ENCODE measurements around the gene TCF15.

The TCF15 gene

DNA sequence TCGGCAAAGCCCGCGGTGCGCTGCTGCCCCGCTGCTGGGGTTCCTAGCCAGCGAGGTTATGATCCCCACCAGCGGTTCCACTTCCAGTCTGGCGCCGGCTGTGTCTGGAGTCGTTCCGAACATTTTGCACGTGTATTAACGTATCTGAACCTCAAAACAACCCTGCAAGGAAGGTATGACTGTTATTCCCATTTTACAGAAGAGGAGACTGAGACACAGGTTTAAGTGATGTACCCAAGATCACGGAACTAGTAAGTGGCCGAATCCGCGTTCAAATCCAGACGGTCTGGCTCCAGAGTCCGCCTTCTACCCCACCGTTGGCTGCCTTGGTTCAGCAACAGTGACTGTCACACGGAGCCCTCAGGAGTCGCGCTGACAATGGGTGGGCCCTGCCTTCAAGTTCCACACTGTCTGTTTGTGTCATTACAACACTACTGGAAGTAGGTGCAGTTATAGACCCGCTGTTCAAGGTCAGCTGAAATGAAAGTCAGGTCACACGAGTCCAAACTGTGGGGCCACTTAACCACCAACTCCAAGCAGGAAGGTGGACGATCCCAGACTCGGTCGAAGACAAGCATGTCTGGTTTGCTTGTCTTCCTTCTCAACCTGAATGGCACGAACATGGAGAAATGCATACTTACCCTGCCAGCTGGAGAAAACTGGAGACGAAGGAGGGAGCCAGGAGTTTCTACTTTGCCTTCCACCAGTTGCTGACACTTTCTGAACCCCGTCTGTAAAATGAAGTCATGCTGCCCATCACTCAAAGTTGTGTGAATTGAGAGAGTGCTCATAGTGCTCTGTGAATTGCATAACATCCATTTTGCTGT lies 43.7 kb upstream of the TCF15 start:
- no peak for DNase-seq
- H3K4me3 ChIP-seq (ENCODE audit: low read depth, low read length) = peak overlapping the region; percentile 86
- TF ChIP-seq, protein P1, sequence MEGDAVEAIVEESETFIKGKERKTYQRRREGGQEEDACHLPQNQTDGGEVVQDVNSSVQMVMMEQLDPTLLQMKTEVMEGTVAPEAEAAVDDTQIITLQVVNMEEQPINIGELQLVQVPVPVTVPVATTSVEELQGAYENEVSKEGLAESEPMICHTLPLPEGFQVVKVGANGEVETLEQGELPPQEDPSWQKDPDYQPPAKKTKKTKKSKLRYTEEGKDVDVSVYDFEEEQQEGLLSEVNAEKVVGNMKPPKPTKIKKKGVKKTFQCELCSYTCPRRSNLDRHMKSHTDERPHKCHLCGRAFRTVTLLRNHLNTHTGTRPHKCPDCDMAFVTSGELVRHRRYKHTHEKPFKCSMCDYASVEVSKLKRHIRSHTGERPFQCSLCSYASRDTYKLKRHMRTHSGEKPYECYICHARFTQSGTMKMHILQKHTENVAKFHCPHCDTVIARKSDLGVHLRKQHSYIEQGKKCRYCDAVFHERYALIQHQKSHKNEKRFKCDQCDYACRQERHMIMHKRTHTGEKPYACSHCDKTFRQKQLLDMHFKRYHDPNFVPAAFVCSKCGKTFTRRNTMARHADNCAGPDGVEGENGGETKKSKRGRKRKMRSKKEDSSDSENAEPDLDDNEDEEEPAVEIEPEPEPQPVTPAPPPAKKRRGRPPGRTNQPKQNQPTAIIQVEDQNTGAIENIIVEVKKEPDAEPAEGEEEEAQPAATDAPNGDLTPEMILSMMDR (IDR thresholded peaks at IDR 0.05; ENCODE audit: low read depth, low read length, missing control alignments) = no peak
- peaks cover 13% of the 10 kb centered on the region for H3K36me3 ChIP-seq (replicated peaks)
- H3K27me3 ChIP-seq (replicated peaks) = no peaks in the 10 kb centered on the region
- peak overlapping the region; percentile 97 for H3K27ac ChIP-seq
- in situ Hi-C loops (cut with HindIII; ENCODE audit: low pct_ligation_motif_present, low sequenced_read_pairs) = no loop called here

- Histone ChIP-seq H3K27me3 (replicated peaks) (no peaks in the 10 kb centered on the region), H3K4me3 (ENCODE audit: low read depth, low read length) (peak within 1 kb of the TSS; percentile 86), H3K36me3 (replicated peaks) (peaks cover 20% of the 10 kb centered on the region), H3K27ac (peak within 1 kb of the TSS; percentile 97)
- DNase-seq = peak; percentile 80
- TF ChIP-seq, protein P1 (IDR thresholded peaks at IDR 0.05; ENCODE audit: low read depth, low read length, missing control alignments) = peak; percentile 39
- in situ Hi-C loops (cut with HindIII; ENCODE audit: low pct_ligation_motif_present, low sequenced_read_pairs) = no loop called here
Observed at GRCh38 chr20:653110-653589, 43.0 kb upstream of the TCF15 start, which contains the start of gene SRXN1. Gene SRXN1 (minus strand): TSS chr20:653200. CDS start chr20:653185, 15 bp downstream.

- peak overlapping the region; percentile 97 for H3K27ac ChIP-seq
- in situ Hi-C loops (cut with HindIII; ENCODE audit: low pct_ligation_motif_present, low sequenced_read_pairs) = no loop called here
- peak; percentile 25 for DNase-seq
Observed at GRCh38 chr20:652615-653109, 42.6 kb upstream of the TCF15 start.

GRCh38 chr20:651713-652614 lies 41.9 kb upstream of the TCF15 start:
- TF ChIP-seq, protein P1 (IDR thresholded peaks at IDR 0.05; ENCODE audit: low read depth, low read length, missing control alignments) = no peak
- H3K27ac ChIP-seq = peak overlapping the region; percentile 97

More at GRCh38 chr20:652615-653109, 42.6 kb upstream of the TCF15 start:
- Histone ChIP-seq H3K4me3 (ENCODE audit: low read depth, low read length) (peak overlapping the region; percentile 86), H3K27me3 (replicated peaks) (no peaks in the 10 kb centered on the region), H3K36me3 (replicated peaks) (peaks cover 25% of the 10 kb centered on the region)
- TF ChIP-seq, protein P1 (IDR thresholded peaks at IDR 0.05; ENCODE audit: low read depth, low read length, missing control alignments) = no peak

DNA sequence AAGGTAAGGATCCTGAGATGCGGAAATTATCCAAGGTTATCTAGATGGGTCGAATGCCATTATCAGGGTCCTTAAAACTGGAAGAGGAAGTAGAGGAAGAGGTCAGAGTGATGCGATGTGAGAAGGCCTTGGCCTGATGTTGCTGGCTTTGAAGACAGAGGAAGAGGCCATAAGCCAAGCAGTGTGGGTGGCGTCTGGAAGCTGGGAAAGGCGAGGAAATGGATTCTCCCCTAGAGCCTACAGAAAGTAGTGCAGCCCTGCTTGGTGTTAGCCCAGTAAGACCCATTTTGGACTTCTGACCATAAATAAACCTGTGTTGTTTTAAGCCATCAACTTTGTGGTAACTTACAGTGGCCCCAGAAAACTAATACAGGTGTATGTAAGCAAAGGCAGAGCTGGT lies 40.8 kb upstream of the TCF15 start:
- TF ChIP-seq, protein P1 (IDR thresholded peaks at IDR 0.05; ENCODE audit: low read depth, low read length, missing control alignments) = peak; percentile 47
- Histone ChIP-seq H3K4me3 (ENCODE audit: low read depth, low read length) (no peak overlapping the region), H3K36me3 (replicated peaks) (peaks cover 35% of the 10 kb centered on the region), H3K27ac (no peak overlapping the region), H3K27me3 (replicated peaks) (no peaks in the 10 kb centered on the region)
- DNase-seq = peak; percentile 12
- in situ Hi-C loops (cut with HindIII; ENCODE audit: low pct_ligation_motif_present, low sequenced_read_pairs) = no loop called here

More at GRCh38 chr20:651713-652614, 41.9 kb upstream of the TCF15 start:
- in situ Hi-C loops (cut with HindIII; ENCODE audit: low pct_ligation_motif_present, low sequenced_read_pairs) = no loop called here
- H3K27me3 ChIP-seq (replicated peaks) = no peaks in the 10 kb centered on the region
- DNase-seq = no peak
- H3K4me3 ChIP-seq (ENCODE audit: low read depth, low read length) = peak overlapping the region; percentile 86
- peaks cover 32% of the 10 kb centered on the region for H3K36me3 ChIP-seq (replicated peaks)

Measured in brain microvascular endothelial cell (primary cell).